GM18868 (cell line): ENCODE measurements around the gene ASCC3.

Experiments used
- ATAC-seq: cut with Tn5 transposase; IDR thresholded peaks from one replicate; pipeline ENCODE4 v1.9.1; 2021; ENCODE audit warnings: mild to moderate bottlenecking, moderate library complexity; ENCODE audit not compliant: unreplicated experiment

Gene ASCC3

DNA sequence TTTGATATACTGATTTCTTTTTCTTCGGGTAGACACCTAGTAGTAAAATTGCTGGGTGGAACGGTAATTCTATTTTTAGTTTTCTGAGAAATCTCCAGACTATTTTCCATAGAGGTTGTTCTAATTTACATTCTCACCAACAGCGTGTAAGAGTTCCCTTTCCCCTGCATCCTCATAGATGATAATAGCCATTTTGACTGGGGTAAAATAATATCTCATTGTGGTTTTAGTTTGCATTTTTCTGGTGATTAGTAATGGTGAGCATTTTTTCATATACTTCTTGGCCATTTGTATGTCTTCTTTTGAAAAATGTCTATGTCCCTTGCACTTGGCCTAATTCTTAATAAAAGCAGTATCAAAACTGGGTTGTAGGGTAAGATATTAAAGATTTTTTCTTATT, 267.5 kb downstream of the ASCC3 start:
- no peak for ATAC-seq

DNA sequence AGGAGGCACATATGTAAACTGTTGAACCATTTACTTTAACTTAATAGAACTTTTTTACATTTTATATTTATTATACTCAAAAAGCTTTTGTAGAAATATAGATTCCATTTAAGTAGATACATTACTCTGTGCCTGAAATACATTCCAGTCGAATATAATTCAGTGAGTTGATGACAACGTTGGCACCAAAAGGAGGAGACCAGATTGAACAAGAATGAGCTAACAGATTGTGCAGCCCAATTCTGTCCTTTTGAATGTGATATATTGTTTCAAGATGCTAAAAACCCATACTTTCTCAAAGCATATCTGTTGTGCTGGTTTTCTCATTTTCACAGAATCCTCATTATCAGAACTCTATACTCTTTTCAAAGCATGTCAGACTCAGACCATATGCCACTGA, 269.0 kb downstream of the ASCC3 start:
- ATAC-seq = no peak

DNA sequence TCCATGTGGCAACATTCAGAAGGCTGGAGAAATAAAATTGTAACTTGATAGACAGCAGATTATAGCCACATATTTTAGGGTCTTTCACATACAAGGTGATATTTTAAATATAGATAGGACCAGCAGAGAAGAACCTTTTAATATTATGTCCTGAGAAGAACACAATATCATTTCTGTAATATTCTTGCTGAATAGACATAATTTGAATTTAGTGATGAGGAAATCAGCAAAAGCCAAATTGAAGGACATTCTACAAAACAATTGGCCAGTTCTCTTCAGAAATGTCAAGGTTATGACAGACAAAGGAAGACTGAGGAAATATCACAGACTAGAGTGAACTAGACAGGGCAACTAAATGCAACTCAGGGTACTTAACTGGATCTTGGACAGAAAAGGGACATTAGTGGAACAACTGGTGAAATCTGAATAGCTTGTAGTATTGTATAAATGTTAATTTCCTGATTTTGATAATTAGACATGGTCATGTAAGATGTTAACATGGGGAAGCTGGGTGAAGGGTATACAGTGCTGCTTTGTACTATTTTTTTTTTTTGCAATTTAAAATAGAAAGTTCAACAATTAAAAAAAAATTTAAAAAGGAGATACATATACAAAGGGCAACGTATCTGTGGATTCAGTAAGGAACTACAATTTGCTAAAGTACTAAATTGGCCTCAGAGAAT, 281.9 kb downstream of the ASCC3 start:
- no peak for ATAC-seq

DNA sequence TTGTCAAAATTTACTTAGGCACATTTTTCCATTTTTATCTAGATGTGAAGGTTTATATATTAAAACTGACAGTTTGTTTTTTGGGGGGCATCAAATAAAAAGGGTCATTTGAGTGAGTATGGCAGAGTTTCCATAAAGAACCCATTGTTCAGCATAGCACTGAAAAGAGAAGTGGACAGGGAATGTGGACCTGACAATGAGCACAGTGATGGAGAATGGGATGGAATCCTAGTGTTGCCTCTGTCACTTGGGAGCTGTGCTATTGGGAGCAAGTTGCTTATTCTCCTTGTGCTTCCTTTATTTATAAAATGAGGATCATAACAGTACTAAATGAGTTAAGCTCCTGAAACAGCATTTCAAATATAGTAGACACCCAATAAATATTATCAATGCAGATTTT, 285.7 kb downstream of the ASCC3 start:
- no peak for ATAC-seq

DNA sequence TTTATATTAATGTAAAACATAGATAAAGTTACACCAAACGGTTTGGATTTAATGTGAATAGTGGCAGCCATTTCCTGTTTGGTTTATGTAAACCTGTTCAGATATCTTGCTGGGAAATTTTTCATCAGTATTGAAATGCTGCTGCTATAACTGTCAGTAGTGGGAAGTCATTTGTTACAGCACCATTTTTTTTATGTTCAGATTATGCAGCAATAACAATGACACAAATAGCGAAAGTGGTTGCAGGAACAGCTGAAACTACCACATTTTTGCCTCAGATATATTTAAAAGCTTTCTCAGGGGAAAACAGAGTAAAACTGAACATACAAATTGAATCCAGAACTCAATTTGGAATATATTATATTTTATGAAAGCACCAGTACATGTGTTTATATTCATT, 287.6 kb downstream of the ASCC3 start:
- peak; percentile 68 for ATAC-seq

DNA sequence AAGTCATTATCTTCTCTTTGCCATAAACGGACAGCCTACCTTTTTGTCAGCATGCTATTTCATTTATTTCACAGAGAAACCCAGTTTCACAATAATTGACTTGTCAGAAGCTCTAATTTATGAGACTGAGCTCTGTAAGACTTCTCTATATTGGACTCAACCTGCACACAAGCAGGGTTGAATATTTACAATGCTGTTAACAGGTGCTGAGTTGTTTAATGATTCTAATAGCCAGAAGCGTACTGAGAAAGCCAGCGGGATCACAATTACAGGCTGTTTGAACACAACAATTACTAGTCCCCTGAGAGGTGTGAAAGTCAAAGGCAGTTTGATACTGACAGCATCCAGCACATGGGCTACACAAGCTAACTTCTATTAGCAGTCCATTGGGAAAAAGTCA, 288.2 kb downstream of the ASCC3 start:
- ATAC-seq = no peak

DNA sequence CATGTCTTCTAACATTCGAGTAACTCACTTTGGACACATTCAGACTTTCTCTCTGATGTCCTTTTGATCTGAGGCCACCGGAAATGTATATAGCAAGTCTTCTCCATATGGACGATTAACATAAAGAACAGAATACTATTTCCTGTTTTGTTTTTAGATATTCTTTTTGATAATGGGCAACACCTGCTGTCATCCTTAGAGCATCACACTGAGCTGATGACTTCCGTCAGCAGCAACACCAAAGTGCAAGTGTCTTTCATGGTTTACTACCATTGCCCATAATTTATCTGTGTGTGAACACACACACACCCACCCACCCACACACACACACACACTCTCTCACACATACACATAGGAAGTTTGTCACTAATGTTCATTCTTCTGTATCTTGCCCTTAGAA, 303.7 kb downstream of the ASCC3 start:
- no peak for ATAC-seq

DNA sequence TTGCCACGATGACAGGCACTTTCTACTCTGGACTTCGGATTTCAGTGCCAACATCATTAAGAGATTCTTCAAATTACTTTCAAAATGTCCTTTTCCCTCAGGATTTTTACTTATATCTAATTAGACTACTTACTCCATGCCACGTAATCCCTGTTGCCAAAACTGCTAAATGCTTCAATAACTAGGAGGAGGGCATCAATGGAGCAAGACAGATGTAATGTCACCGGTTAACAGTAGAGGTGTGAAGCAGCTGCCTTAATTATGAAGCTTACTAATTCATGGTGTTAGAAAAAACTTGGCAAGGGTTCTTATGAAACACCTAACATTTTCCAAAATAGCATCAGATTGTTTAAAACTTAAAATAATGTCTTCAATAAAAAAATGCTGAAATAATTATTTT, 305.2 kb downstream of the ASCC3 start:
- ATAC-seq = no peak

DNA sequence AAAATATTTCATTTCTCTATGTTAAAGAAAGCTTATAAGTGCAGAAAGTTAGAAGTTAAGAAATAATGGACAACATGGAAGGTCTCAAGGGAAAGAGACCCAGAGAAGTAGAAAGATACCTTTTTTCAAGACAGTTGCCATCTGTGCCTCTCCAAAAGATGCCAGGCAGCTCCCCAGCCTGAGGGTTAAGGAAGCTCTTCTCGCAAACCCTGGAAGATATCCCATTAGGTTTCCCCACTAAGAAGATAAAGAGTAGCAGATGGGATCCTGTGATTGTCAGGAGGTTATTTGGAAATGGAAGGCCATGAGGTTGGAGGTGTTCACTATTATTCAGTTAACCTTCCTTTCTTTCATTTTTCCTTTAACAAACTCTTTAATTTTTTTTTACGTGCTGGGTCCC, 306.3 kb downstream of the ASCC3 start:
- ATAC-seq = no peak

DNA sequence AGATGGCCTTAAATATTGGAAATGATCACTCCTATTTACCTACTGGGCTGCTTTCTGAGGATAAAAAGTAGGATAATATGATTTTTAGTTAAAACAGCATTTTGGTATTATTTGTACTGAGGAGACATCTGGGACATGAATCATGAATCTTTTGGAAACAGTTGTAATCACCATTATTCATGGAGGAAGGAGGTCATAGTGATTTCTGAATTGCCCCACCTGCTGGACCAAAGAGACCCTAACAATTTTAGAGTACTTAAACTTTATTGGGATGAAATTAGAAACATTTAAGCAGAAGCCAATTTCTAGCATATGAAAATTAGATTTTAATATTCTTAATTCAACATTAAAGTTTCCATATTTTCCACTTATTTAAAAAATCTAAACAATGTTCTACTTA, 308.0 kb downstream of the ASCC3 start:
- ATAC-seq = no peak

DNA sequence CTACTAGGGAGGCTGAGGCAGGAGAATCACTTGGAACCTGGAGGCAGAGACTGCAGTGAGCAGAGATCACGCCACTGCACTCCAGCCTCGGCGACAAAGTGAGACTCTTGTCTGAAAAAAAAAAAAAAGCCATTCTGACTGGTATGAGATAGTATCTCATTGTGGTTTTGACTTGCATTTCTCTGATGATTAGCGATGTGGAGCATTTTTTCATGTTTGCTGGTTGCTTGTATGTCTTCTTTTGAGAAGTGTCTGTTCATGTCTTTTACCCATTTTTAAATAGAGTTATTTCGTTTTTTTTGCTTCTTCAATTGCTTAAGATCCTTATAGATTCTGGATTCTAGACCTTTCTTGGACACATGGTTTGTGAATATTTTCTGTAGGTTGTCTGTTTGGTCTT, 312.9 kb downstream of the ASCC3 start:
- no peak for ATAC-seq

DNA sequence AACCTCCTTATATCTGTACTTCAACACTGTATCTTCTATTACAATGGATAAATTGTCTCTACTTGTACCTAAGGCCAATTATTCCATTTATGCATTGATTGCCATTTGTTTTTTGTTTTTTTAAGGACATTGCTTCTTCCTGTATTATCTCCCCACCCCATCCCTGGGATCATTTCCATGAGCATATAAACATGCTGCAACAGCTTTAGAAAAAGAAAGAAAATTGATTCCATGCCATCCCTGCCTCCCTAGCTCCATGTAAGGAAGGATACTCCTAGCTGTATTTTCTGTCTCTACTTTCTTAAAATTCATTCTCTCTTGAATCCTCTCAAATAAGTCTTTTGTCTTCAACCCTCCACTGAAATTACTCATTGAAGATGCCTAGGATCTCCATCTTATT, 314.6 kb downstream of the ASCC3 start:
- ATAC-seq = no peak

DNA sequence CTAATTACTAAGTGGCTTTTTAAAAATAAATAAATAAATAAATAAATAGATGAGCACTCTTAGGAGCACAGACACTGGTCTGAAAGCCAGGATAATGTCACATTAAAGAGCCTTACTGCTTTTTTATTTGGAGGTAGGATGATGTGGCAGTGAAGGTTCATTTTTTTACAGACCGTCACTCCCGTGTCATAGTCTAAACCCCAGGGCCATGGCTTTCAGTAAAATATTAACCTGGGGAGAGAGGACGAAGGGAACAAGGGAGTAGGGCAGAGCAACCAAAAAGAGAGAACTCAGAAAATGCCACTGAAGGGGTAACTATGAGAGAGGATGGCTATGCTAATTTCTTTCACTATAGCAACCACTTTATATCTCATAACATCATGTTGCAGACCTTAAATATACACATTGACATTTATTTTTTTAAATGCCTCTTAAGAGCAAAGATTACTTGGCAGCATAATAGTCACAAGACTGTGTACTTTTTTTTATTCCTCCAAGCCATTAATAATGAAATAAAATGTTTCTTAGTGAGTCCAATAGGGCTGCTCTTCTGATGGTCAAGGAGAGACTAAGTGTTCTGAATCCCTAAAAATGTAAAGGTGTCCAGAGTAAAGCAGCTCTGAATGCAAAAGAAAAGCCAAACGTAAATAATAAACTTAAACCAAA, 315.6 kb downstream of the ASCC3 start:
- ATAC-seq = no peak

DNA sequence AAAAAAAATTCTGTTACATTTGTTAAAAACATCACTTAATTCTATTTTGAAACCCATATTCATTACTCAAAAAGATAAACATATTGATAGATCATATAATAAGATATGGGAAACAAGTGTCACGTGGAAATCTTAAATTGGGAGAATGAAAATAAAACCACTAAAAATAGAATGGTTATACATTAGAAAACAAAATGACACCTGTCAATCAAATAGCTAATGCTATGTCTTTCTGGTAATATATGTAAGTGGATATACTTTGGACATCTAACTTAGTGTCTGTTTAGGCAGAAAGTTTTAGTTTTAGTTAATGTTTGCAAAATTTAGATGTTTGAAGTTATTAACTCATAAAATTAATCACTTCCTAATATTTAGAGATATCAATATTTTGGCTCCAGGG, 321.3 kb downstream of the ASCC3 start:
- ATAC-seq = no peak

DNA sequence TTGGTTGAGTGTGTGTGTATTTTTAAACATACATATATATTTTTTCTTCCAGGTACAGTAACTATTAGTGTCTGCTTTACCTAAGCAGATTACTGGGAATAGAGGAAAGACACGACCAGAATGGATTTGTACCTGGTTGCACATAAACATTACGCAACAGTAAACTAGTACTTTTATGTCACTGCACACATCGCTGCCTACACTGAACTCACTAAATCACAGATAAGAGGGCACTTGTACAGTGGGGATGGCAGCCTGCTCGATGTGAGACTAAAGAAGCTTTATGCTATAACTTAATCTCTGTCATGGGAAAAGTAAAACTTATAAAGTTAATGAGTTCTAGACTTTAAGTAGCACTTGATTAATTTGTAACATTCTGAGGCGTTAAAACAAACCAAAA, 326.9 kb downstream of the ASCC3 start:
- ATAC-seq = no peak

DNA sequence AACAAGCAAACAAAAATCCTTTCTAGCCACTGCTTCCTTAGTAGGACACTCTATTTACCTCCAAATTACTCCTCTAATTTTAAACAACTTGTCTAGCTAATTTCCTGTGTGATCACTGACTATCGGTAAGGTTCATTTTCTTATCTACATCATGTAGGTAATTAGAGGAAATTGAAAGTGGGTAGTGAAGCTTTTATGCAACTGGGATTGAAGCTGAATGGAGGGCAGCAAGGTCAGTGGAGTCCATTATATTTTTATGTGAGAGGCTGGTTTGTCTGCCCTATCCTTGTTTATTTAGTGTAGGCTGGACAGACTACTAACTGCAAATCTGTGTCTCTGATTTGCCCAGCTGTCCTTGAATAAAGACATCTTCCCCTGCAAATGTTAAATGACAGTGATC, 327.9 kb downstream of the ASCC3 start:
- ATAC-seq = no peak

DNA sequence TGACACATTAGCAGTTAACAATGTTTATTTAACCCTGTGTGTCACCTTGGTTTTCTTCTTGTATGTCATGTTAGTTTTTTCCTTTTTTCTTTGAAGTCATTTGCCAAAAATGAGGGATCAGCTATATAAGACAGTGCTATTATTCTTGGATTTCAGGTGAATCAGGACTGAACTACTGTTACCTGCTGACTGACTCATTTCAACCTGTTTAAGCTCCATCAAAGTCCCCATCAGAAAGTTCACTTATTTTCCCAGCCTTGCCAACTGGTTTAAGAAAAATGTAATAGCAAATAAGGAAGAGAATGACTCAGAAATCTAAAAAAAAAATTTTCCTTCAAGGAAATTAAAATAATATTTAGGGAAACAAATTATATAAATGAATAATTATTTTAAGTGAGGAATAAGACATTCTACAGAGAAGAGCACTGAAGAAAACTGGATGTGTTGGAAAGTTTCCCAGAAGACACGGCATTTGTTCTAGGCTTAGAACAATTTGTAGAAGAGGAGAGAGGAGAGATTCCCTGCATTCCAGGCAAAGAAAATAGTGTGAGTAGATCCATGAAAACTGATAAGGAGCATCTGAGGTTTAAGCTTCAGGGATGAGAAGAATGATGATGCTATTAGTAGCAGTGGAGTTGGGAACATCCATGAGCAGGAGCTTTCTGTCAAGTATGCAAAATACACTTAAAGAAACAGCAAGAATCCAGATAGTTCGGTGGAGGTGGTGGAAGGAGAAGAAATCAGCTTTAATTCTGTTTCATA, 331.5 kb downstream of the ASCC3 start:
- no peak for ATAC-seq

DNA sequence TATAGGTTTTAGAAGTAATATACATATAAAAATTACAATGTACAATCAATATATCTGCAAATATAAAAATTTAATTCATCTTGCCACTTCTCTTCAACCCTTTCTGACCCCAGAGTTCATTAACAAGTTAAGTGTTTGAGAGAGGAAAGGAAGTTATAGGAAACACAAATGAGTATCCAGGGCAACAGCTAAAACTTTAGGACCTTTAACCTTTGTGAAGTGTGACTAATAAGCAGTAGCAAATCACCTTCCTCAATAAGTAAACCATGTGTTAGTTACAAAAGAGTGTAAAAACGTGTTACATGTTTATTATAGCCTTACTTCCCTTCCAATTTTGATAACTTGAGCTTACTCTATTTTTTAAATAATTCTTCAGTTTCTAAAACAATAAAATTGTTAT, 343.0 kb downstream of the ASCC3 start:
- ATAC-seq = no peak

DNA sequence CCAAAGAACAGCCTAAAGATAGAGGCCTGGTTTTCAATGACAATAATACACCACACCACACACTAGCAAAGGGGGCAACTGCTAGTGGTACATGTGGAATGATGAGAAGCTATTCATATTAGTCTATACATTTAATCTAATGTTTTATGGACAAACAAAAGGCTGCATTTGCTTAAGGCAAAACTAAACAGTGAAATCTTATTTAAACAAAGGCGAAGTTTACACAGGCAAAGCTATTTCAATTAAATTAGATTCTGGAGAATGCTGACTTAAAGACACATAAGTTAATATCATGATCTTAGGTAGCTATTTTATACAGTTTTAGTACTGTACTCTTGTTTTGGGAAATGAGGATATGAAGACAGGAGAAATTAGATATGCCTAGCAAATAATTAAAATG, 362.5 kb downstream of the ASCC3 start:
- ATAC-seq = no peak

DNA sequence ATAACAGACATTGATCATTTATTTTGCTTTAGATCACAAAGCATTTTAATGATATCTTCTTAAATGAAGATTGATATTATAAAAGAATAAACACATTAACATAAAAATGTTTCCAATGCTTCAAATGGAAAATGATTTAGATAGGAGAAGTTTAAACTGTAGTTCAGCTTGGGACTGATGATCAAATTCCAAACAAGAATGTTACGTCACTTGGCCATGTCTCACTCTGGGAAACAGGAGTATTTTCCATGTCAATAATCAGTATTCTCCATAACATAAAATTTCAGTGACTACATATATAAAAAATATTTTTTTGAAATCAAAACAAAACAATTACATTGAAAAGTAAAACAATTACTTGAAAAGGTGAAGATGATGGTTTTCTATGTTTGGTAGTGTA, 363.5 kb downstream of the ASCC3 start:
- no peak for ATAC-seq

DNA sequence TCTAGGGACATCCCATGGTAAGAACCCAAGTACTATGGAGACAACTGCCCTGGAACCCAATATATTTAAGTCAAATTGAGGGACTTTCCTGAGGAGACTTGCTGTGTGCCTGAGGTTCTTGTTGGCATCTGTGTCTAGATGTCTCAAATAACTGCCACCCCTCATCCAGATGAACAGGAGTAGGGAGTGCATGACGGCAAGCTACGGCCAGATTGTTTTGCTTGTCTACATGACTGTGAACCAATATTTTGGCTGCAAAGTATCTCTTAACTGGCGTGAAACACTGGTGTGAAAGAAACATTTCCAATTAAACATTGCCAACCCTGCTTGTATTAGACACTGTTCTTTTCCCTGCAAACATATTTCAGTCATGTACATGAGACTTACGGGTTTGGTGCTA, 364.0 kb downstream of the ASCC3 start:
- ATAC-seq = no peak

DNA sequence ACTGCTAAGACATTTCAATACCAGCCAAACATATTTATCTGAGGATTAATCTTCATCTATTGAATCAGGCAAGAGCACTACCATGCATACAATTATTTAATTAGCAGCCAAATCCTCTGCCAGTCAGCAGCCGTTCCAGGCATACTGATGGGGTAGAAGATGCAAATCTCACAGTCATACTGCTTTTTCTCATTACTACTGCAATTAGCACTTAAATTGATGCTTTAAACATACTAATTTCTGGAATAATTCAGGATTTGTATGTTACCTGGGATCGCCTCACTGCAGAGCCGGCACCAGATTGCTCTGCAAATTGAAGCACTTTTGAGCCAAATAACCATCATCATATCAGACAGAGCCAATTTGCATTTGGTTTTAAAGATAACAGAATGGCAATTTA, 366.5 kb downstream of the ASCC3 start:
- no peak for ATAC-seq
